Measurements from ENCODE around the gene PRPSAP1. TPM values are rescaled to one million over a fixed set of nuclear protein-coding genes. Genes with fewer than 3 reads are reported as not detected.

Gene PRPSAP1
- total RNA-seq, 4 donors from 2014 or later, result 10.2 to 23.4 (median 15.9) TPM

DNA sequence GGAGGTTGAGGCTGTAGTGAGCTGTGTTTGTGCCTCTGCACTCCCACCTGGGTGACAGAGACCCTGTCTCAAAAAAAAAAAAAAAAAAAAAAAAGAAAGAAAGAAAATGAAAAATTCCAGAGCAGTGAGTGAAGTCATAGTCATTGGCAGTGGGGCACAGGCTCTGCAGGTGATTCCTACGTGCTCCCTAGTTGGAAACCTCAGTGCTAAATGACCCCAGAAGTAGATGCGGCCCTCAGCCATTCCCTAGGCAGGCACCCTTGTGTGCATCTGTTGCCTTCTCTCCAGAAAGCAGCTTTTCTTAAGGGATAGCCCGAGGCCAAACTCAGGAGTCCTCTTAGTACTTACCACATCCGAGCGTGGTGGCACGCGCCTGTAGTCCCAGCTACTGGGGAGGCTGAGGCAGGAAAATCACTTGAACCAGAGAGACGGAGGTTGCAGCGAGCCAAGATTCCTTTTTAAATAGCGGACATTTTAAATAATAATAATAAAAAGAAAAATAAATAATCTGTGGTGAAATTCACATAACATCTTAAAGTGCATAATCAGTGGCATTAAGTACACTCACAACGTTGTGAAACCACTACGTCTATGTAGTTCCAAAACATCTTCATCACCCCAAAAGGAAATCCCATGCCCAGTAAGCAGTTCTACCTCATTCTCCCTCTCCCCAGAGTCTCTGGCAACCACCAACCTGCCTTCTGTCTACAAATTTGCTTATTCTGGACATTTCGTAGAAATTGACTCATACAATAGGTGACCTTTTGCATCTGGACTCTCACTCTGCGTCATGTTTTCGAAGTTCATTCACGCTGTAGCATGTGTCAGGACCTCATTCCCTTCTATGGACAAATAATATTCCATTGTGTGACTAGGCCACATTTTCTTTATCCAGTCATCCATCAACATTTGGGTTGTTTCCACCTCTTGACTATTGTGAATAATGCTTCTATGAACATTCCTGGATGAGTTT, 18.2 kb upstream of the PRPSAP1 start:
- no peak overlapping the region for H3K27ac ChIP-seq
- peaks cover 0 to 14% of the 10 kb centered on the region in 2 donors for H3K4me1 ChIP-seq
- H3K27me3 ChIP-seq, result no peaks in the 10 kb centered on the region
- no peak for ATAC-seq
- no peak for TF ChIP-seq POLR2A (IDR thresholded peaks at IDR 0.05)
- TF ChIP-seq, protein P1, sequence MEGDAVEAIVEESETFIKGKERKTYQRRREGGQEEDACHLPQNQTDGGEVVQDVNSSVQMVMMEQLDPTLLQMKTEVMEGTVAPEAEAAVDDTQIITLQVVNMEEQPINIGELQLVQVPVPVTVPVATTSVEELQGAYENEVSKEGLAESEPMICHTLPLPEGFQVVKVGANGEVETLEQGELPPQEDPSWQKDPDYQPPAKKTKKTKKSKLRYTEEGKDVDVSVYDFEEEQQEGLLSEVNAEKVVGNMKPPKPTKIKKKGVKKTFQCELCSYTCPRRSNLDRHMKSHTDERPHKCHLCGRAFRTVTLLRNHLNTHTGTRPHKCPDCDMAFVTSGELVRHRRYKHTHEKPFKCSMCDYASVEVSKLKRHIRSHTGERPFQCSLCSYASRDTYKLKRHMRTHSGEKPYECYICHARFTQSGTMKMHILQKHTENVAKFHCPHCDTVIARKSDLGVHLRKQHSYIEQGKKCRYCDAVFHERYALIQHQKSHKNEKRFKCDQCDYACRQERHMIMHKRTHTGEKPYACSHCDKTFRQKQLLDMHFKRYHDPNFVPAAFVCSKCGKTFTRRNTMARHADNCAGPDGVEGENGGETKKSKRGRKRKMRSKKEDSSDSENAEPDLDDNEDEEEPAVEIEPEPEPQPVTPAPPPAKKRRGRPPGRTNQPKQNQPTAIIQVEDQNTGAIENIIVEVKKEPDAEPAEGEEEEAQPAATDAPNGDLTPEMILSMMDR (IDR thresholded peaks at IDR 0.05 in 4 of 5, conservative IDR thresholded peaks at IDR 0.05 in 1 of 5), result no peak
- no peaks in the 10 kb centered on the region for H3K9me3 ChIP-seq
- no peak overlapping the region for H3K4me3 ChIP-seq
- in situ Hi-C loops (cut with MboI; ENCODE audit: low sequenced_read_pairs in 4 of 4), result no loop called here
- H3K36me3 ChIP-seq, result no peaks in the 10 kb centered on the region
- no peak for DNase-seq
- intact Hi-C loops (cut with DNase I; ENCODE audit: low total_unique reads), result loop anchor here (2.0 kb wide), 1 partner anchor 17 kb away; no protein-coding TSS in a partner anchor

GRCh38 chr17:76370261-76370993, 16.7 kb upstream of the PRPSAP1 start:
- intact Hi-C loops (cut with DNase I; ENCODE audit: low total_unique reads), result loop anchor here (2.0 kb wide), 1 partner anchor 16 kb away; no protein-coding TSS in a partner anchor
- ATAC-seq (peak; percentile 85 to 89), DNase-seq (peak in 1 of 2 donors; percentile 66)
- in situ Hi-C loops (cut with MboI; ENCODE audit: low sequenced_read_pairs in 4 of 4), result no loop called here
- no peaks in the 10 kb centered on the region for H3K9me3 ChIP-seq
- H3K27me3 ChIP-seq, result no peaks in the 10 kb centered on the region
- H3K4me1 ChIP-seq, result peaks cover 0 to 14% of the 10 kb centered on the region in 2 donors
- no peak overlapping the region for H3K4me3 ChIP-seq
- TF ChIP-seq, protein P1 (IDR thresholded peaks at IDR 0.05 in 4 of 5, conservative IDR thresholded peaks at IDR 0.05 in 1 of 5), result peak; percentile 25 to 69 (median 40)
- TF ChIP-seq POLR2A (IDR thresholded peaks at IDR 0.05), result no peak
- no peaks in the 10 kb centered on the region for H3K36me3 ChIP-seq
- peak overlapping the region in 3 of 4 donors; percentile 3 to 51 (median 30) for H3K27ac ChIP-seq

- Histone ChIP-seq H3K36me3 (no peaks in the 10 kb centered on the region), H3K4me3 (no peak overlapping the region), H3K27me3 (no peaks in the 10 kb centered on the region), H3K27ac (peak overlapping the region in 1 of 4 donors; percentile 51), H3K9me3 (no peaks in the 10 kb centered on the region), H3K4me1 (peaks cover 0 to 14% of the 10 kb centered on the region in 2 donors)
- ATAC-seq (no peak), DNase-seq (no peak)
- no peak for TF ChIP-seq POLR2A (IDR thresholded peaks at IDR 0.05)
- in situ Hi-C loops (cut with MboI; ENCODE audit: low sequenced_read_pairs in 4 of 4) (no loop called here), intact Hi-C loops (cut with DNase I; ENCODE audit: low total_unique reads) (loop anchor here (2.0 kb wide), 1 partner anchor 15 kb away; no protein-coding TSS in a partner anchor)
Measured at GRCh38 chr17:76369804-76370203, 16.1 kb upstream of the PRPSAP1 start.

- Histone ChIP-seq H3K36me3 (no peaks in the 10 kb centered on the region), H3K9me3 (no peaks in the 10 kb centered on the region), H3K4me3 (no peak overlapping the region), H3K27me3 (no peaks in the 10 kb centered on the region), H3K27ac (no peak overlapping the region), H3K4me1 (peaks cover 0 to 14% of the 10 kb centered on the region in 2 donors)
- ATAC-seq (no peak), DNase-seq (no peak)
- intact Hi-C loops (cut with DNase I; ENCODE audit: low total_unique reads), result no loop called here
- TF ChIP-seq, protein P1 (IDR thresholded peaks at IDR 0.05 in 4 of 5, conservative IDR thresholded peaks at IDR 0.05 in 1 of 5), result no peak
- no peak for TF ChIP-seq POLR2A (IDR thresholded peaks at IDR 0.05)
- in situ Hi-C loops (cut with MboI; ENCODE audit: low sequenced_read_pairs in 4 of 4), result no loop called here
Measured at GRCh38 chr17:76369379-76369778, 15.7 kb upstream of the PRPSAP1 start.
